ENCODE data around the gene IL1RL2. TPM values are rescaled to one million over a fixed set of nuclear protein-coding genes. Genes with fewer than 3 reads are reported as not detected.

IL1RL2 gene
- total RNA-seq, 1 experiment from 2014 or later: not detected

GRCh38 chr2:102284611-102285010 lies 97.8 kb downstream of the IL1RL2 start:
- TF ChIP-seq CTCF (IDR thresholded peaks at IDR 0.05): no peak
- no peak for TF ChIP-seq TCF7L2 (IDR thresholded peaks at IDR 0.05; ENCODE audit: low read depth, low read length)
- TF ChIP-seq SIN3A (IDR thresholded peaks at IDR 0.05; ENCODE audit: borderline replicate concordance, insufficient read depth, low read depth, low read length): no peak
- no peak for TF ChIP-seq REST (IDR thresholded peaks at IDR 0.05; ENCODE audit: insufficient read depth in 1 of 2, low read depth in 2 of 2, low read length in 1 of 2)
- no peak for TF ChIP-seq POLR2AphosphoS5 (IDR thresholded peaks at IDR 0.05; ENCODE audit: low read depth, low read length)
- in situ Hi-C loops (cut with HindIII; ENCODE audit: low pct_unique_long_range_greater_than_20kb, low sequenced_read_pairs) (no loop called here), intact Hi-C loops (cut with micrococcal nuclease; ENCODE audit: unreplicated experiment) (no loop called here)
- ChIA-PET CTCF (no interaction called here), POLR2A (no interaction called here)
- Histone ChIP-seq H3K4me1 (ENCODE audit: control insufficient read depth, insufficient read depth, low read length) (no peaks in the 10 kb centered on the region), H3K27ac (ENCODE audit: low read length) (no peak overlapping the region), H3K27me3 (ENCODE audit: control insufficient read depth, insufficient read depth, low read length) (peaks cover 7% of the 10 kb centered on the region), H3K4me3 (ENCODE audit: low read depth in 2 of 2, low read length in 2 of 2) (no peak overlapping the region), H3K9me3 (ENCODE audit: control insufficient read depth, insufficient read depth, low read depth, low read length) (no peaks in the 10 kb centered on the region), H3K36me3 (ENCODE audit: control insufficient read depth, insufficient read depth, low read length) (no peaks in the 10 kb centered on the region)
- ATAC-seq: no peak
- no peak for DNase-seq (ENCODE audit: low read depth, low spot score)
- BruUV-seq (replicated peaks): no TSS peak

DNA sequence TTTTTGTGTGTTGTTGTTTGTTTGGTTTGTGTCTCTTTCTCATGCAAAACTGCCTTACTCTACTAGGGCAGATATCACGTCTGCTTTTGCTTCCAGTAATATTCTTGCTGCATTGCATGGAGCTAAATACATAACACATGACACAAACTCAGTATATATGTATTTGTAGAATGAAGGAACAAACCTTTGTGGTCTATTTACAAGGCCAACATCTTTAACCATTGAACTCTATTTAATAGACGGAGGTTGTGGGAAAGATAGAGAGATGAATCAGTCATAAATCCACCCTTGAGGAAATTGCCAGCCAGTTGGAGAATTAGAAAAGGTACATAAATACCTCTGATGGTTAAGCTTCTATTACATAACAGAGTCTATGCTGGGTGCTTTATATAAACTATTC lies 98.5 kb downstream of the IL1RL2 start:
- TF ChIP-seq SIN3A (IDR thresholded peaks at IDR 0.05; ENCODE audit: borderline replicate concordance, insufficient read depth, low read depth, low read length) (no peak), POLR2AphosphoS5 (IDR thresholded peaks at IDR 0.05; ENCODE audit: low read depth, low read length) (no peak), TCF7L2 (IDR thresholded peaks at IDR 0.05; ENCODE audit: low read depth, low read length) (no peak), REST (IDR thresholded peaks at IDR 0.05; ENCODE audit: insufficient read depth in 1 of 2, low read depth in 2 of 2, low read length in 1 of 2) (no peak), CTCF (IDR thresholded peaks at IDR 0.05) (no peak)
- no peaks in the 10 kb centered on the region for H3K36me3 ChIP-seq (ENCODE audit: control insufficient read depth, insufficient read depth, low read length)
- peaks cover 7% of the 10 kb centered on the region for H3K27me3 ChIP-seq (ENCODE audit: control insufficient read depth, insufficient read depth, low read length)
- BruUV-seq (replicated peaks): no TSS peak
- in situ Hi-C loops (cut with HindIII; ENCODE audit: low pct_unique_long_range_greater_than_20kb, low sequenced_read_pairs) (no loop called here), intact Hi-C loops (cut with micrococcal nuclease; ENCODE audit: unreplicated experiment) (no loop called here)
- CTCF ChIA-PET: no interaction called here
- H3K4me1 ChIP-seq (ENCODE audit: control insufficient read depth, insufficient read depth, low read length): no peaks in the 10 kb centered on the region
- no peak overlapping the region for H3K4me3 ChIP-seq (ENCODE audit: low read depth in 2 of 2, low read length in 2 of 2)
- no peaks in the 10 kb centered on the region for H3K9me3 ChIP-seq (ENCODE audit: control insufficient read depth, insufficient read depth, low read depth, low read length)
- no peak overlapping the region for H3K27ac ChIP-seq (ENCODE audit: low read length)
- POLR2A ChIA-PET: no interaction called here
- DNase-seq (ENCODE audit: low read depth, low spot score): no peak
- ATAC-seq: no peak
